HL-60 (cell line): ENCODE results near the gene MICALL2.

Experiments used
- CTCF ChIP-seq: IDR thresholded peaks from one replicate; pipeline ENCODE4 v1.5.1; 2011; ENCODE audit warnings: low read length, control low read depth, inconsistent platforms; ENCODE audit not compliant: insufficient read depth
- POLR2AphosphoS5 ChIP-seq: IDR thresholded peaks from 2 replicates; pipeline ENCODE4 v1.6.1; 2012; ENCODE audit warnings: low read depth

GRCh38 chr7:1473864-1474512 lies 14.7 kb upstream of the MICALL2 start:
- TF ChIP-seq CTCF = peak; percentile 66
- TF ChIP-seq POLR2AphosphoS5 = no peak; the same call in 1 of the 2 replicates
